Daoy (cell line): Measurements from ENCODE around the gene SLC26A11. TPM values are rescaled to one million over a fixed set of nuclear protein-coding genes. Genes with fewer than 3 reads are reported as not detected.
"Not testable (repeated sequence)": the region's sequence is repeated elsewhere in the genome, so short reads cannot be mapped to it uniquely, and the experiment has no call there.

Experiments
- DNase-seq: peaks from one replicate; pipeline ENCODE4 v3.0.0-alpha.2; 2015; ENCODE audit warnings: low read depth
- total RNA-seq: library from RNA; depleted of rRNA; stranded (reverse); fragments of >200 nt; shearing (Covaris generic); gene quantifications from 2 replicates; pipeline ENCODE4 v1.2.3, GENCODE V29; 2014

The SLC26A11 gene
- total RNA-seq, 1 experiment from 2014 or later = 0.69 TPM

- DNase-seq = no peak
Measured at GRCh38 chr17:80243526-80244433, 23.6 kb downstream of the SLC26A11 start.

- DNase-seq = not testable (repeated sequence)
Measured at GRCh38 chr17:80244448-80244847, 24.2 kb downstream of the SLC26A11 start.

- DNase-seq = no peak
Measured at GRCh38 chr17:80244871-80245509, 24.8 kb downstream of the SLC26A11 start.

- DNase-seq = no peak
Measured at GRCh38 chr17:80245566-80246265, 25.5 kb downstream of the SLC26A11 start.

GRCh38 chr17:80246266-80246681 is 26.0 kb downstream of the SLC26A11 start:
- no peak for DNase-seq

GRCh38 chr17:80246726-80247125 is 26.5 kb downstream of the SLC26A11 start:
- DNase-seq = no peak

- no peak for DNase-seq
Measured at GRCh38 chr17:80247561-80247960, 27.3 kb downstream of the SLC26A11 start.

GRCh38 chr17:80248001-80248893 is 28.0 kb downstream of the SLC26A11 start:
- no peak for DNase-seq

- no peak for DNase-seq
Measured at GRCh38 chr17:80248894-80249710, 28.9 kb downstream of the SLC26A11 start.

GRCh38 chr17:80251966-80252365 is 31.7 kb downstream of the SLC26A11 start:
- DNase-seq = no peak

GRCh38 chr17:80252871-80253270 is 32.6 kb downstream of the SLC26A11 start:
- DNase-seq = peak; percentile 58

GRCh38 chr17:80253631-80254395 is 33.6 kb downstream of the SLC26A11 start:
- DNase-seq = no peak

GRCh38 chr17:80254396-80255251 is 34.4 kb downstream of the SLC26A11 start:
- peak; percentile 89 for DNase-seq

GRCh38 chr17:80256034-80256350 is 35.8 kb downstream of the SLC26A11 start:
- no peak for DNase-seq

GRCh38 chr17:80257716-80258213 is 37.5 kb downstream of the SLC26A11 start:
- no peak for DNase-seq

- not testable (repeated sequence) for DNase-seq
Measured at GRCh38 chr17:80258296-80258695, 38.1 kb downstream of the SLC26A11 start.

- no peak for DNase-seq
Measured at GRCh38 chr17:80259457-80260068, 39.3 kb downstream of the SLC26A11 start.

- peak; percentile 75 for DNase-seq
Measured at GRCh38 chr17:80260069-80260535, 39.9 kb downstream of the SLC26A11 start.
